ENCODE results near the gene SELENOF. TPM values are rescaled to one million over a fixed set of nuclear protein-coding genes. Genes with fewer than 3 reads are reported as not detected.
"Not testable (repeated sequence)": the region's sequence is repeated elsewhere in the genome, so short reads cannot be mapped to it uniquely, and the experiment has no call there.

The SELENOF gene
- polyA plus RNA-seq, 3 donors from 2014 or later = 324 to 392 (median 360) TPM

GRCh38 chr1:86912281-86912900 lies 1.5 kb downstream of the SELENOF start:
- peak overlapping the region in 5 of 6 donors; percentile 31 to 79 (median 41) for H3K27ac Mint-ChIP-seq

GRCh38 chr1:86906419-86906818 lies 7.5 kb downstream of the SELENOF start:
- no peak overlapping the region for H3K27ac Mint-ChIP-seq
- H3K27me3 Mint-ChIP-seq (ENCODE audit: low read depth in 3 of 3) = no peaks in the 10 kb centered on the region
- no peak overlapping the region for H3K4me3 Mint-ChIP-seq
- H3K9me3 Mint-ChIP-seq = no peaks in the 10 kb centered on the region
- H3K4me1 Mint-ChIP-seq = peaks cover 37 to 39% of the 10 kb centered on the region in 2 donors
- peaks cover 0 to 9% (median 0%) of the 10 kb centered on the region in 3 donors for H3K36me3 Mint-ChIP-seq
- no peak for DNase-seq

More at GRCh38 chr1:86912281-86912900, 1.5 kb downstream of the SELENOF start:
- peak overlapping the region in 1 of 5 donors; percentile 28 for H3K4me3 Mint-ChIP-seq
- no peak for DNase-seq
- peaks cover 0 to 6% (median 0%) of the 10 kb centered on the region in 3 donors for H3K36me3 Mint-ChIP-seq
- H3K4me1 Mint-ChIP-seq = peaks cover 51 to 59% of the 10 kb centered on the region in 2 donors
- peaks cover 0 to 4% (median 4%) of the 10 kb centered on the region in 3 donors for H3K27me3 Mint-ChIP-seq (ENCODE audit: low read depth in 3 of 3)
- no peaks in the 10 kb centered on the region for H3K9me3 Mint-ChIP-seq

GRCh38 chr1:86905875-86906274 lies 8.1 kb downstream of the SELENOF start:
- H3K27ac Mint-ChIP-seq = no peak overlapping the region
- no peaks in the 10 kb centered on the region for H3K9me3 Mint-ChIP-seq
- H3K36me3 Mint-ChIP-seq = peaks cover 0 to 14% (median 0%) of the 10 kb centered on the region in 3 donors
- no peak for DNase-seq
- H3K27me3 Mint-ChIP-seq (ENCODE audit: low read depth in 3 of 3) = no peaks in the 10 kb centered on the region
- no peak overlapping the region for H3K4me3 Mint-ChIP-seq
- peaks cover 31 to 33% of the 10 kb centered on the region in 2 donors for H3K4me1 Mint-ChIP-seq

GRCh38 chr1:86899401-86899800 lies 14.5 kb downstream of the SELENOF start:
- H3K4me1 Mint-ChIP-seq = peaks cover 12 to 36% of the 10 kb centered on the region in 2 donors
- H3K4me3 Mint-ChIP-seq; H3K27ac Mint-ChIP-seq; H3K9me3 Mint-ChIP-seq; DNase-seq; H3K27me3 Mint-ChIP-seq (ENCODE audit: low read depth in 3 of 3): not testable (repeated sequence)
- H3K36me3 Mint-ChIP-seq = peaks cover 0 to 15% (median 3%) of the 10 kb centered on the region in 3 donors

GRCh38 chr1:86888327-86888726 lies 25.6 kb downstream of the SELENOF start:
- Mint-ChIP-seq H3K27ac (no peak overlapping the region), H3K4me1 (peaks cover 20 to 46% of the 10 kb centered on the region in 2 donors), H3K9me3 (no peaks in the 10 kb centered on the region), H3K4me3 (no peak overlapping the region), H3K27me3 (ENCODE audit: low read depth in 3 of 3) (no peaks in the 10 kb centered on the region), H3K36me3 (no peaks in the 10 kb centered on the region)
- DNase-seq = no peak

GRCh38 chr1:86887479-86888162 lies 26.3 kb downstream of the SELENOF start:
- no peak overlapping the region for H3K27ac Mint-ChIP-seq
- DNase-seq = no peak
- H3K4me3 Mint-ChIP-seq = no peak overlapping the region
- peaks cover 22 to 52% of the 10 kb centered on the region in 2 donors for H3K4me1 Mint-ChIP-seq
- H3K36me3 Mint-ChIP-seq = no peaks in the 10 kb centered on the region
- H3K9me3 Mint-ChIP-seq = no peaks in the 10 kb centered on the region
- no peaks in the 10 kb centered on the region for H3K27me3 Mint-ChIP-seq (ENCODE audit: low read depth in 3 of 3)

GRCh38 chr1:86875722-86876121 lies 38.2 kb downstream of the SELENOF start:
- Mint-ChIP-seq H3K9me3 (no peaks in the 10 kb centered on the region), H3K4me3 (no peak overlapping the region), H3K27ac (peak overlapping the region in 2 of 6 donors; percentile 6 to 43), H3K4me1 (peaks cover 2 to 18% of the 10 kb centered on the region in 2 donors), H3K27me3 (ENCODE audit: low read depth in 3 of 3) (no peaks in the 10 kb centered on the region), H3K36me3 (peaks cover 3 to 11% (median 7%) of the 10 kb centered on the region in 3 donors)
- no peak for DNase-seq

GRCh38 chr1:86872086-86872485 lies 41.8 kb downstream of the SELENOF start:
- H3K9me3 Mint-ChIP-seq = no peaks in the 10 kb centered on the region
- peaks cover 0 to 2% (median 0%) of the 10 kb centered on the region in 3 donors for H3K27me3 Mint-ChIP-seq (ENCODE audit: low read depth in 3 of 3)
- DNase-seq = no peak
- no peak overlapping the region for H3K27ac Mint-ChIP-seq
- H3K4me1 Mint-ChIP-seq = peaks cover 12 to 31% of the 10 kb centered on the region in 2 donors
- H3K36me3 Mint-ChIP-seq = peaks cover 0 to 5% (median 4%) of the 10 kb centered on the region in 3 donors
- H3K4me3 Mint-ChIP-seq = no peak overlapping the region

- DNase-seq = no peak
- Mint-ChIP-seq H3K4me3 (no peak overlapping the region), H3K36me3 (peaks cover 0 to 4% (median 3%) of the 10 kb centered on the region in 3 donors), H3K4me1 (peaks cover 20 to 40% of the 10 kb centered on the region in 2 donors), H3K27me3 (ENCODE audit: low read depth in 3 of 3) (peaks cover 0 to 2% (median 0%) of the 10 kb centered on the region in 3 donors), H3K9me3 (no peaks in the 10 kb centered on the region), H3K27ac (no peak overlapping the region)
Observed at GRCh38 chr1:86871001-86871400, 42.9 kb downstream of the SELENOF start.

GRCh38 chr1:86868477-86868876 lies 45.4 kb downstream of the SELENOF start:
- Mint-ChIP-seq H3K27me3 (ENCODE audit: low read depth in 3 of 3) (peaks cover 0 to 2% (median 2%) of the 10 kb centered on the region in 3 donors), H3K36me3 (peaks cover 0 to 7% (median 4%) of the 10 kb centered on the region in 3 donors), H3K27ac (peak overlapping the region in 3 of 6 donors; percentile 31 to 62 (median 32)), H3K4me1 (peaks cover 27 to 47% of the 10 kb centered on the region in 2 donors), H3K4me3 (no peak overlapping the region), H3K9me3 (no peaks in the 10 kb centered on the region)
- no peak for DNase-seq

- not testable (repeated sequence) for H3K4me3 Mint-ChIP-seq; DNase-seq; H3K9me3 Mint-ChIP-seq; H3K36me3 Mint-ChIP-seq; H3K27me3 Mint-ChIP-seq (ENCODE audit: low read depth in 3 of 3)
- Mint-ChIP-seq H3K27ac (peak overlapping the region in 1 of 6 donors; percentile 36), H3K4me1 (peaks cover 27 to 47% of the 10 kb centered on the region in 2 donors)
Observed at GRCh38 chr1:86867278-86867677, 46.6 kb downstream of the SELENOF start.

GRCh38 chr1:86866665-86867064 lies 47.3 kb downstream of the SELENOF start:
- H3K4me1 Mint-ChIP-seq = peaks cover 27 to 47% of the 10 kb centered on the region in 2 donors
- no peaks in the 10 kb centered on the region for H3K9me3 Mint-ChIP-seq
- peak overlapping the region in 4 of 6 donors; percentile 4 to 63 (median 34) for H3K27ac Mint-ChIP-seq
- H3K27me3 Mint-ChIP-seq (ENCODE audit: low read depth in 3 of 3) = peaks cover 0 to 2% (median 2%) of the 10 kb centered on the region in 3 donors
- no peak overlapping the region for H3K4me3 Mint-ChIP-seq
- DNase-seq = no peak
- H3K36me3 Mint-ChIP-seq = peaks cover 0 to 7% (median 0%) of the 10 kb centered on the region in 3 donors

GRCh38 chr1:86865973-86866637 lies 47.8 kb downstream of the SELENOF start:
- peaks cover 0 to 2% (median 2%) of the 10 kb centered on the region in 3 donors for H3K27me3 Mint-ChIP-seq (ENCODE audit: low read depth in 3 of 3)
- H3K4me3 Mint-ChIP-seq = no peak overlapping the region
- peak overlapping the region in 5 of 6 donors; percentile 4 to 63 (median 59) for H3K27ac Mint-ChIP-seq
- H3K9me3 Mint-ChIP-seq = no peaks in the 10 kb centered on the region
- peaks cover 27 to 46% of the 10 kb centered on the region in 2 donors for H3K4me1 Mint-ChIP-seq
- peaks cover 0 to 7% (median 5%) of the 10 kb centered on the region in 3 donors for H3K36me3 Mint-ChIP-seq
- no peak for DNase-seq

- no peak overlapping the region for H3K27ac Mint-ChIP-seq
Observed at GRCh38 chr1:86862920-86863319, 51.0 kb downstream of the SELENOF start.

More at GRCh38 chr1:86862920-86863319, 51.0 kb downstream of the SELENOF start:
- no peak overlapping the region for H3K4me3 Mint-ChIP-seq
- peaks cover 0 to 2% (median 0%) of the 10 kb centered on the region in 3 donors for H3K27me3 Mint-ChIP-seq (ENCODE audit: low read depth in 3 of 3)
- H3K36me3 Mint-ChIP-seq = peaks cover 0 to 10% (median 7%) of the 10 kb centered on the region in 3 donors
- DNase-seq = no peak
- peaks cover 18 to 30% of the 10 kb centered on the region in 2 donors for H3K4me1 Mint-ChIP-seq
- H3K9me3 Mint-ChIP-seq = no peaks in the 10 kb centered on the region

All from immature natural killer cell (primary cell).